LNCaP clone FGC (cell line): ENCODE results near the gene HCN1.
"Not testable (repeated sequence)": the region's sequence is repeated elsewhere in the genome, so short reads cannot be mapped to it uniquely, and the experiment has no call there.

ENCODE experiments used
- DNase-seq: peaks from one replicate; pipeline ENCODE4 v3.0.0-alpha.2; 2011; ENCODE audit warnings: low read depth
- H3K4me3 ChIP-seq: 2 replicates; pipeline ENCODE4 v1.5.1; 2011; ENCODE audit warnings: mild to moderate bottlenecking, low read depth, low read length, control low read depth
- TF ChIP-seq, protein P1 (sequence below): IDR thresholded peaks from 2 replicates; pipeline ENCODE4 v1.5.1; 2012; ENCODE audit warnings: mild to moderate bottlenecking; ENCODE audit not compliant: control insufficient read depth, insufficient read depth; ENCODE audit errors: extremely low read depth

Gene HCN1

GRCh38 chr5:45376417-45376816 is 319.8 kb downstream of the HCN1 start:
- TF ChIP-seq, protein P1, sequence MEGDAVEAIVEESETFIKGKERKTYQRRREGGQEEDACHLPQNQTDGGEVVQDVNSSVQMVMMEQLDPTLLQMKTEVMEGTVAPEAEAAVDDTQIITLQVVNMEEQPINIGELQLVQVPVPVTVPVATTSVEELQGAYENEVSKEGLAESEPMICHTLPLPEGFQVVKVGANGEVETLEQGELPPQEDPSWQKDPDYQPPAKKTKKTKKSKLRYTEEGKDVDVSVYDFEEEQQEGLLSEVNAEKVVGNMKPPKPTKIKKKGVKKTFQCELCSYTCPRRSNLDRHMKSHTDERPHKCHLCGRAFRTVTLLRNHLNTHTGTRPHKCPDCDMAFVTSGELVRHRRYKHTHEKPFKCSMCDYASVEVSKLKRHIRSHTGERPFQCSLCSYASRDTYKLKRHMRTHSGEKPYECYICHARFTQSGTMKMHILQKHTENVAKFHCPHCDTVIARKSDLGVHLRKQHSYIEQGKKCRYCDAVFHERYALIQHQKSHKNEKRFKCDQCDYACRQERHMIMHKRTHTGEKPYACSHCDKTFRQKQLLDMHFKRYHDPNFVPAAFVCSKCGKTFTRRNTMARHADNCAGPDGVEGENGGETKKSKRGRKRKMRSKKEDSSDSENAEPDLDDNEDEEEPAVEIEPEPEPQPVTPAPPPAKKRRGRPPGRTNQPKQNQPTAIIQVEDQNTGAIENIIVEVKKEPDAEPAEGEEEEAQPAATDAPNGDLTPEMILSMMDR: no peak
- DNase-seq: no peak
- H3K4me3 ChIP-seq: no peak overlapping the region

DNA sequence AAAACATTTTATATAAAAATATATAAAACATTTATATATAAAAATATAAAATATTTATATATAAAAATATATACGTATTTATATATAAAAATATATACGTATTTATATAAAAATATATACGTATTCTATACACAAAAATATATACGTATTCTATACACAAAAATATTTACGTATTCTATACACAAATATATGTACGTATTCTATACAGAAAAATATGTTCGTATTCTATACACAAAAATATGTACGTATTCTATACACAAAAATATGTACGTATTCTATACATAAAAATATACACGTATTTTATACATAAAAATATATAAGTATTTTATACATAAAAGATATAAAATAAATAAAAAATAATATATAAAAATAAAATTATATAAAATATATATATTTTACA is 323.6 kb downstream of the HCN1 start:
- no peak for DNase-seq
- TF ChIP-seq, protein P1: no peak
- H3K4me3 ChIP-seq: no peak overlapping the region

DNA sequence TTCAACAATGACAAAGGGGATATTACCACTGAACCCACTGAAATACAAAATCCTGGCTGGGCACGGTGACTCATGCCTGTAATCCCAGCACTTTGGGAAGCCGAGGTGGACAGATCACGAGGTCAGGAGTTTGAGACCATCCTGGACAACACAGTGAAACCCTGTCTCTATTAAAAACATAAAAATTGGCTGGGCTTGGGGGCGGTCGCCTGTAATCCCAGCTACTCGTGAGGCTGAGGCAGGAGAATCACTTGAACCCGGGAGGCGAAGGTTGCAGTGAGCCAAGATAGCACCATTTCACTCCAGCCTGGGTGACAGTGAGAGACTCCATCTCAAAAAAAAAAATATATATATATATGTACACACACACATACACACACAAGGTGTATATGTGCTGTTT is 324.8 kb downstream of the HCN1 start:
- not testable (repeated sequence) for DNase-seq, H3K4me3 ChIP-seq

DNA sequence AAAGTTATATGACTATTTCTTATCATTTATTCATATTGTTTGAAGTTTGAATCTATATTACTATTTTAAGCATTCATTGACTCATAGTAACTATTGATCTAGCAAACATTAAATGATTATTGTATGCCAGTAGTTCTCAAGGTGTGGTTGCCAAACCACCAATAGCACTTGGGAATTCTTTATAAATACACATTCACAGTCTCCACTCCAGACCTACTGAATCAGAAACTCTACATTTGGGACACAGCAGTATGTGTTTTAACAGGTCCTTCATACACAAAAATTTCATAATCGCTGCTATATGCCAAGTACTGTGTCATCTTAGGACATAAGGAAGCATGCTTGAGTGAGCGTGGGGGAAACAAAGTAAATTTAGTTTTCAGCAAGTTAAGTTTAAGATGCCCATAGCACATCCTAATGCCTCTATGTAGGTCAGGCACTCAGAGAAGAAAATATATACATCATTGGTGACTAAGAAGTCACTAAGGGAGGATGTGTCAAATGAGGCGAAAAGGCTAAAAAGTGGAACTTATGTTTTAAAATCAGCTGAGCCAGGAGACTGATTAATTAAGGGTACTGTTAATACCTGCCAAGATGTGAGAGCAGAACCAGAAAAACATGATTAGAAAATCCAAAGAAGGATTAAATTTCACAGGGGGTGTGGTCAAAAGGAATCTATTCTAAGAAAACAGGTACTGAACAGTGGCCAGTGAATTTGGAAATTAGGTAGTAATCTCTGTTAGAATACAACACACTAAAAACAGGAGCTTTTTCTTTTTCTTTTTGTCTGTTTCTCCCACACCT is 340.8 kb downstream of the HCN1 start:
- DNase-seq: no peak
- no peak overlapping the region for H3K4me3 ChIP-seq
- TF ChIP-seq, protein P1: no peak

GRCh38 chr5:45336464-45336863 is 359.7 kb downstream of the HCN1 start:
- DNase-seq: no peak
- no peak overlapping the region for H3K4me3 ChIP-seq
- TF ChIP-seq, protein P1: no peak

- TF ChIP-seq, protein P1: no peak
- H3K4me3 ChIP-seq: no peak overlapping the region
- DNase-seq: no peak
Measured at GRCh38 chr5:45335978-45336377, 360.2 kb downstream of the HCN1 start.

DNA sequence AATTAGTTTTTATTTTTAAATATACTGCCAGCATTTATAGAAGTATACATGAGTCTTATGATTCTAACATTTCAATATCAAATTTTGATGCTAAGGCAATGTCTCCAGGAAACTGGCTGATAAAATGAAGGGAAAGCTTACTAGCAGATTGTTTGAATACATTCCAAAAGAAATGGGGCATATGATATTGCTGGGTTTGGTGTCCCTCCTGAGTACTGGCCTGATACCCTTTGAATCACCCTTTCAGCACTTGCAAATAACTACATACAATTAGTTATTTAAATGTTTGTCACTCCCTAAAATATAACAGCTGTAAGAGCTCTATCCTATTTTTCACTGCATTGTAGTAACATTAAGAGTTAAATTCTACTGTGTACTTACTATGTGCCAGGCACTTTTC is 360.8 kb downstream of the HCN1 start:
- H3K4me3 ChIP-seq: no peak overlapping the region
- TF ChIP-seq, protein P1: no peak
- no peak for DNase-seq
